ENCODE data around the gene CCDC88A. TPM values are rescaled to one million over a fixed set of nuclear protein-coding genes. Genes with fewer than 3 reads are reported as not detected.

Gene CCDC88A
- total RNA-seq, 1 experiment from 2014 or later, result 27.2 TPM

- intact Hi-C loops (cut with micrococcal nuclease), result no loop called here
Observed at GRCh38 chr2:55309446-55309845, 110.2 kb downstream of the CCDC88A start.

GRCh38 chr2:55302241-55302640, 117.4 kb downstream of the CCDC88A start:
- BruUV-seq (replicated peaks), result no TSS peak
- CTCF ChIA-PET, result no interaction called here
- intact Hi-C loops (cut with micrococcal nuclease), result no loop called here

More at GRCh38 chr2:55309446-55309845, 110.2 kb downstream of the CCDC88A start:
- ChIA-PET RAD21 (ENCODE audit: low non-redundant PET in 1 of 2, low total read pairs in 2 of 2, uncharacterized antibody in 2 of 2, unreplicated experiment in 2 of 2) (no interaction called here), POLR2A (no interaction called here), CTCF (no interaction called here)
- no peak overlapping the region for H3K27ac ChIP-seq (ENCODE audit: low read depth, low read length)
- H3K79me2 ChIP-seq (ENCODE audit: insufficient read depth, low read length), result no peaks in the 10 kb centered on the region
- H3K4me2 ChIP-seq (ENCODE audit: low read length), result no peak overlapping the region
- no TSS peak for BruUV-seq (replicated peaks)
- no peaks in the 10 kb centered on the region for H3K9me3 ChIP-seq (ENCODE audit: control insufficient read depth in 1 of 2, insufficient read depth in 1 of 2, low read depth in 1 of 2, low read length in 2 of 2)
- DNase-seq (ENCODE audit: low read depth, low spot score) (no peak), ATAC-seq (no peak)
- H3K36me3 ChIP-seq (ENCODE audit: control insufficient read depth in 1 of 2, insufficient read depth in 2 of 2, low read length in 2 of 2), result 0 out of 4 replicates have a peak, but pooled peaks cover 0 to 2% of the 10 kb centered on the region in 2 experiments
- no peaks in the 10 kb centered on the region for H3K9me2 ChIP-seq (ENCODE audit: insufficient read depth)
- H2AFZ ChIP-seq (ENCODE audit: low read depth, low read length, poor library complexity, severe bottlenecking), result no peak overlapping the region
- no peaks in the 10 kb centered on the region for H3K27me3 ChIP-seq (ENCODE audit: insufficient read depth, low read length)
- no peak overlapping the region for H3K9ac ChIP-seq (ENCODE audit: low read length)
- TF ChIP-seq FOSL1 (IDR thresholded peaks at IDR 0.05; ENCODE audit: low read depth), result peak; percentile 15; the same call in 1 of the 2 replicates
- TF ChIP-seq, protein P1, sequence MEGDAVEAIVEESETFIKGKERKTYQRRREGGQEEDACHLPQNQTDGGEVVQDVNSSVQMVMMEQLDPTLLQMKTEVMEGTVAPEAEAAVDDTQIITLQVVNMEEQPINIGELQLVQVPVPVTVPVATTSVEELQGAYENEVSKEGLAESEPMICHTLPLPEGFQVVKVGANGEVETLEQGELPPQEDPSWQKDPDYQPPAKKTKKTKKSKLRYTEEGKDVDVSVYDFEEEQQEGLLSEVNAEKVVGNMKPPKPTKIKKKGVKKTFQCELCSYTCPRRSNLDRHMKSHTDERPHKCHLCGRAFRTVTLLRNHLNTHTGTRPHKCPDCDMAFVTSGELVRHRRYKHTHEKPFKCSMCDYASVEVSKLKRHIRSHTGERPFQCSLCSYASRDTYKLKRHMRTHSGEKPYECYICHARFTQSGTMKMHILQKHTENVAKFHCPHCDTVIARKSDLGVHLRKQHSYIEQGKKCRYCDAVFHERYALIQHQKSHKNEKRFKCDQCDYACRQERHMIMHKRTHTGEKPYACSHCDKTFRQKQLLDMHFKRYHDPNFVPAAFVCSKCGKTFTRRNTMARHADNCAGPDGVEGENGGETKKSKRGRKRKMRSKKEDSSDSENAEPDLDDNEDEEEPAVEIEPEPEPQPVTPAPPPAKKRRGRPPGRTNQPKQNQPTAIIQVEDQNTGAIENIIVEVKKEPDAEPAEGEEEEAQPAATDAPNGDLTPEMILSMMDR (IDR thresholded peaks at IDR 0.05 in 2 of 3, conservative IDR thresholded peaks at IDR 0.05 in 1 of 3; ENCODE audit: borderline replicate concordance in 1 of 3, insufficient read depth in 1 of 3, low read depth in 2 of 3, low read length in 2 of 3), result no peak
- H3K4me1 ChIP-seq (ENCODE audit: control insufficient read depth in 1 of 2, insufficient read depth in 2 of 2, low read length in 2 of 2), result 0 out of 4 replicates have a peak, but pooled peaks cover 0 to 2% of the 10 kb centered on the region in 2 experiments
- H3K4me3 ChIP-seq (replicated peaks in 1 of 2; ENCODE audit: low read depth in 1 of 2, low read length in 2 of 2), result no peak overlapping the region
- no peaks in the 10 kb centered on the region for H4K20me1 ChIP-seq (ENCODE audit: insufficient read depth)

More at GRCh38 chr2:55302241-55302640, 117.4 kb downstream of the CCDC88A start:
- no peak for ATAC-seq
- H3K9me2 ChIP-seq (ENCODE audit: insufficient read depth), result no peaks in the 10 kb centered on the region
- H3K9ac ChIP-seq (ENCODE audit: low read length), result no peak overlapping the region
- H3K36me3 ChIP-seq (ENCODE audit: control insufficient read depth in 1 of 2, insufficient read depth in 2 of 2, low read length in 2 of 2), result peaks cover 0 to 2% of the 10 kb centered on the region in 2 experiments; a peak in 1 of 4 replicates
- no peaks in the 10 kb centered on the region for H3K27me3 ChIP-seq (ENCODE audit: insufficient read depth, low read length)
- H2AFZ ChIP-seq (ENCODE audit: low read depth, low read length, poor library complexity, severe bottlenecking), result no peak overlapping the region
- POLR2A ChIA-PET, result no interaction called here
- TF ChIP-seq YY1 (IDR thresholded peaks at IDR 0.05; ENCODE audit: extremely low read depth, insufficient replicate concordance, low read depth, low read length), result no peak
- no peak for TF ChIP-seq ZFX (IDR thresholded peaks at IDR 0.05)
- no peak for TF ChIP-seq EZH2phosphoT487 (IDR thresholded peaks at IDR 0.05; ENCODE audit: borderline replicate concordance)
- TF ChIP-seq, protein P1 (IDR thresholded peaks at IDR 0.05 in 2 of 3, conservative IDR thresholded peaks at IDR 0.05 in 1 of 3; ENCODE audit: borderline replicate concordance in 1 of 3, insufficient read depth in 1 of 3, low read depth in 2 of 3, low read length in 2 of 3), result no peak
- TF ChIP-seq SRF (IDR thresholded peaks at IDR 0.05; ENCODE audit: low read depth), result no peak
- RAD21 ChIA-PET (ENCODE audit: low non-redundant PET in 1 of 2, low total read pairs in 2 of 2, uncharacterized antibody in 2 of 2, unreplicated experiment in 2 of 2), result no interaction called here
- H3K79me2 ChIP-seq (ENCODE audit: insufficient read depth, low read length), result no peaks in the 10 kb centered on the region
- H3K4me2 ChIP-seq (ENCODE audit: low read length), result no peak overlapping the region
- H3K4me1 ChIP-seq (ENCODE audit: control insufficient read depth in 1 of 2, insufficient read depth in 2 of 2, low read length in 2 of 2), result no peaks in the 10 kb centered on the region
- no peak overlapping the region for H3K4me3 ChIP-seq (replicated peaks in 1 of 2; ENCODE audit: low read depth in 1 of 2, low read length in 2 of 2)
- H3K9me3 ChIP-seq (ENCODE audit: control insufficient read depth in 1 of 2, insufficient read depth in 1 of 2, low read depth in 1 of 2, low read length in 2 of 2), result no peaks in the 10 kb centered on the region
- H4K20me1 ChIP-seq (ENCODE audit: insufficient read depth), result no peaks in the 10 kb centered on the region
- no peak for DNase-seq (ENCODE audit: low read depth, low spot score)
- no peak overlapping the region for H3K27ac ChIP-seq (ENCODE audit: low read depth, low read length)

All from HCT116 (cell line).